Activated CD8-positive, alpha-beta memory T cell treated with anti-CD3 and anti-CD28 coated beads, Interleukin-2, amount 50 U/mL, for 24 hours (primary cell): ENCODE data around the gene C15orf62.

ENCODE experiments used
- DNase-seq: peaks from one replicate; pipeline ENCODE4 v3.0.0-alpha.2; 2020; ENCODE audit errors: extremely low read depth

The C15orf62 gene

DNA sequence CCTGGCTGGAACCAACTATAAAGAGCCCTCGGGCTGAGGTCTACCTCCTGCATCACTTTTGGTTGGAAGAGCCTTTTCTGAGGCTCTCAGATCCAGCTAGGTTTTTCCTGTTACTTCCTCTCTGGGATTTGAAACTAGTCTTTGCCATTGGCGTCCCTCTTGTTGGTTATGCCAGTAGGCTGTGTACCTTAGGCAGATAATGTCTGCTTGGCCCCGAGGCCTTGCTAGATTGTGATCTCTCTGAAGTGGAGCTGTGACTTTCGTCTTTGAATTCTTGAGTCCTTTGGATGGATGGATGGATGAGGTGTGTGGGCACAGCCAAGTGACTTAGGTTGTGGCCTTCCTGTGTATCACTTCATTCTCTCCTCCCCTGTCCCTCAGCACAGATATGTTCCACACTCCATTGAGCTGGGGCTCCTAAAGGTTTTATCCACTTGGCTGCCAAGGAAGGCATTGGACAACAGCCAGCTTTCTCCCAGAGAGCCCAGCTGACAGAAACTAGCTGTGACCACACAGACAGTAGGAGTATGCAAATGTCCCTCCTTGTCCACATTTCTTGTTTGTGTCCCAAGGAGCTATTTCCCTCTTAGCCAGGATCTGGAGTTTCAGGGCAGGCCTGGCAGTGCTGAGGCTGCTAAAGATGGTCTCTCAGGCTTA, 45.4 kb downstream of the C15orf62 start:
- DNase-seq: no peak

DNA sequence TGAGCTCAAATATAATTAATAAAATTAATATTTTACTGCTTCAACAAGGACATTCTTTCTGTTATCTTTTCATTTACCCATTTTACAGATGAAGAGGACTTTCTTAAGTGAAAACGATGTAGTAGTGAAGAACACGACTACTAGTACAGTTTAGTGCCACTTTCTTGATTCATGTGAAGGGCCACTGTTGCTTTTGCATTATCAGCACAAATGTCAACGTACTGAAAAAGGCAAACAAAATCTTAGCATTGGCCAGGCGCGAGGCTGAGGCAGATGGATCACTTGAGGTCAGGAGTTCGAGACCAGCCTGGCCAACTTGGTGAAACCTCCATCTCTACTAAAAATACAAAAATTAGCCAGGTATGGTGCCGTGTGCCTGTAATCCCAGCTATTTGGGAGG, 49.3 kb downstream of the C15orf62 start:
- no peak for DNase-seq

DNA sequence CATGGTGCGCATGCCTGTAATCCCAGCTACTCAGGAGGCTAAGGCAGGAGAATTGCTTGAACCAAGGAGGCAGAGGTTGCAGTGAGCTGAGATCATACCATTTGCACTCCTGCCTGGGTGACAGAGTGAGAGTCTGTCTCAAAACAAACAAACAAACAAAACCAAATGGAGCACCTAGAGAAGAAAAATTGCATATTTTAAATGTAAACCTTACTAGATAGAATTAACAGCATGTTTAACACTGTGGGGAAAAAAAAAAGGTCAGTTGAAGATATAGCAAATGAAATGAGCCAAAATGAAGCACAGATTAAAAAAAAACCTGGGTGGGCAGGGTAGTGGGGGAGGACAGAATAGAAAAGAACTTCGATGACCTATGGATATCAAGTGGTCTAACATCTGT, 51.4 kb downstream of the C15orf62 start:
- DNase-seq: no peak
